Heart right ventricle (tissue), 16 donors: ENCODE results near the gene BET1L. TPM values are rescaled to one million over a fixed set of nuclear protein-coding genes. Genes with fewer than 3 reads are reported as not detected.

ENCODE experiments used
- ATAC-seq, 8 donors: fragments of 200-7000 bp; cut with Tn5 transposase; one replicate each; pipeline ENCODE4 v1.9.1; 2020; ENCODE audit warnings: mild to moderate bottlenecking in 8 of 8, moderate library complexity in 8 of 8, moderate number of reproducible peaks in 1 of 8
- DNase-seq, 2 donors: peaks; one replicate each; pipeline ENCODE4 v3.0.0-alpha.2; 2020
- H3K27ac ChIP-seq, 10 donors: fragments of 200-600 bp; sonication (generic) in 2 of 10; one replicate each; pipeline versions ENCODE4 v1.5.0 to v1.8.0; 2020 to 2022; ENCODE audit warnings: mild to moderate bottlenecking in 3 of 10
- H3K27me3 ChIP-seq, 7 donors: fragments of 200-600 bp; one replicate each; pipeline ENCODE4 v1.8.0; 2021 to 2022; ENCODE audit warnings: mild to moderate bottlenecking in 2 of 7
- H3K36me3 ChIP-seq, 9 donors: fragments of 200-600 bp; sonication (generic) in 1 of 9; one replicate each; pipeline versions ENCODE4 v1.5.0 to v1.8.0; 2020 to 2022; ENCODE audit warnings: mild to moderate bottlenecking in 2 of 9
- H3K4me1 ChIP-seq, 9 donors: fragments of 200-600 bp; sonication (generic) in 1 of 9; one replicate each; pipeline versions ENCODE4 v1.5.0 to v1.8.0; 2020 to 2022; ENCODE audit warnings: mild to moderate bottlenecking in 4 of 9
- H3K4me3 ChIP-seq, 10 donors: fragments of 200-600 bp; sonication (generic) in 2 of 10; one replicate each; pipeline versions ENCODE4 v1.5.0 to v1.8.0; 2020 to 2022; ENCODE audit warnings: mild to moderate bottlenecking in 7 of 10, moderate library complexity in 2 of 10
- H3K9me3 ChIP-seq, 11 donors: fragments of 200-600 bp in 10 of 11; sonication (generic) in 2 of 11; one replicate each; pipeline versions ENCODE4 v1.5.0 to v1.8.0; 2013 to 2022; ENCODE audit warnings: mild to moderate bottlenecking in 2 of 11, control low read depth in 1 of 11, moderate library complexity in 1 of 11
- WGBS, 2 donors: extraction: QIAGEN DNeasy Blood & Tissue Kit; methylation state at CpG; one replicate each; pipeline ENCODE4 v1.1.7; 2013; ENCODE audit warnings: inconsistent platforms in 1 of 2; 5-methylcytosine and 5-hydroxymethylcytosine counted together
- intact Hi-C, 10 donors: fragments of 100-400 bp; cut with DNase I; formaldehyde crosslinking; loops; one replicate each; pipeline versions ENCODE4 v1.11.1 to v1.14.2; 2022
- polyA plus RNA-seq, 2 donors: library from polyadenylated mRNA; stranded (reverse); fragments of 200-250 nt; gene quantifications; one replicate each; pipeline ENCODE4 v1.2.3, GENCODE V29; 2013
- total RNA-seq, 10 donors: library from RNA; stranded (reverse); fragmentation: NEBNext Ultra II Directional in 3 of 10; extraction: Animal tissue kit (Norgen Biotek cat#: 25700) in 3 of 10; gene quantifications; one replicate each; pipeline versions ENCODE4 v1.2.1 to v1.2.4, GENCODE V29; 2021 to 2023
- TF ChIP-seq, protein P1 (sequence below), 9 donors: fragments of 200-600 bp; sonication (generic) in 2 of 9; IDR thresholded peaks; one replicate each; pipeline versions ENCODE4 v1.5.0 to v1.8.0; 2021 to 2022; ENCODE audit warnings: antibody characterized with exemption in 9 of 9, mild to moderate bottlenecking in 5 of 9, moderate library complexity in 1 of 9
- donor health status: Arrhythmogenic right ventricular cardiomyopathy.
- donor health status: ischemic (EF 13 %, LVEDD 7.1; RV severe dilation, severe dysfunction).
- donor health status: healthy with polysubstance abuse.
- donor health status: DM: no; HTN: yes; CAD: no.
- donor health status: DM: no; HTN: no; CAD: no.
- donor health status: ischemic (EF 25% LVEDD 6.9; RV normal size, moderate dysfunction).
- donor health status: ischemic (EF 25% LVEDD 5.7; RV mildly dilated, moderate dysfunction).
- donor health status: healthy.
- donor health status: DM: yes; HTN: yes; CAD: no.
- donor health status: Ischemic cardiomyopathy.
- donor health status: ischemic (EF 35%, LVEDD 5.7; RV mildly dilated, moderate dysfunction).
- donor health status: nonischemic (EF 11% LVEDD 7.7; RV severe dilation, severe dysfunction).
- donor health status: DM: yes; HTN: yes; CAD: no.
- donor health status: PGD.
- donor health status: ischemic (EF 29% LVEDD 5.4; RV normal size, mild dysfunction).
- donor health status: nonischemic (EF 23%, LVEDD 6.1; RV moderate dilation, normal function).

BET1L gene
- total and polyA plus RNA-seq, 12 donors = 12.4 to 32.0 (median 20.7) TPM

DNA sequence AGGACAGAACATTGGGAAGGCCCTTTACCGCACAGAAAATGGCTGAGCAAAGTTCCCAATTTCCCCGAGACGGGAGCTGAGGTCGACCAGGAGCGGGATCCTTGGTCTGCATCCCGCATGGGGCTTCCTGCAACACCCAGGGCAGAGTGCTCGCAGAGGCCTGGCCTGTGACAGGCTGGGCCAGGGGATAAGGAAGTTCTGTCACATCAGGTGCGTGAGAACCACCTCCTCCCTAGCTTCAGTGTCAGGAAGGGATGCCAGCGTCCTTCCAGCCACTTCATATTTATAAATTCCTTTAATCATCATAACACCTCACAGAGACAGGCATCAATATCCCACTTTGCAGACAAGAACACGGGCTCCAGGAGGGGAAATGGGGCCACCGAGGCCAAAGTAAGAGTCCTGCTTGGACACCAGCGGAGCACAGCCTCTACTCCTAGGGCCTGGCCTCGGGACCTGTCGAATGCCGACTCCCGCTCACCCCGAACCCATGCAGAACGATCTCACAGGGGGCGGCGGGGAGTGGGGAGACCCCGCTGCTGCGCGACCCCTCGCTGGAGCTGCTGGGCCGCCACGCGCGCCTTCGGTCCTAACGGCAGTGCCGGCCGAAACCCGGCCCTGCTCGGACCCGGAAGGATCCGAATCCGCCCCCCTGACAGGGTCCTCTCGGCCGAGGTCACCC, 532 bp downstream of the BET1L start:
- WGBS, 2 donors = 2 to 3% methylated on average over 39 of the region's 39 CpGs
- Histone ChIP-seq H3K27me3 (no peaks in the 10 kb centered on the region), H3K27ac (peak overlapping the region; percentile 96 to 100 (median 98)), H3K36me3 (peaks cover 0 to 65% (median 14%) of the 10 kb centered on the region in 9 donors), H3K4me1 (peaks cover 20 to 69% (median 39%) of the 10 kb centered on the region in 9 donors), H3K9me3 (no peaks in the 10 kb centered on the region), H3K4me3 (peak overlapping the region; percentile 79 to 96 (median 90))
- ATAC-seq (peak in 5 of 8 donors; percentile 0 to 4 (median 1)), DNase-seq (no peak)
- TF ChIP-seq, protein P1, sequence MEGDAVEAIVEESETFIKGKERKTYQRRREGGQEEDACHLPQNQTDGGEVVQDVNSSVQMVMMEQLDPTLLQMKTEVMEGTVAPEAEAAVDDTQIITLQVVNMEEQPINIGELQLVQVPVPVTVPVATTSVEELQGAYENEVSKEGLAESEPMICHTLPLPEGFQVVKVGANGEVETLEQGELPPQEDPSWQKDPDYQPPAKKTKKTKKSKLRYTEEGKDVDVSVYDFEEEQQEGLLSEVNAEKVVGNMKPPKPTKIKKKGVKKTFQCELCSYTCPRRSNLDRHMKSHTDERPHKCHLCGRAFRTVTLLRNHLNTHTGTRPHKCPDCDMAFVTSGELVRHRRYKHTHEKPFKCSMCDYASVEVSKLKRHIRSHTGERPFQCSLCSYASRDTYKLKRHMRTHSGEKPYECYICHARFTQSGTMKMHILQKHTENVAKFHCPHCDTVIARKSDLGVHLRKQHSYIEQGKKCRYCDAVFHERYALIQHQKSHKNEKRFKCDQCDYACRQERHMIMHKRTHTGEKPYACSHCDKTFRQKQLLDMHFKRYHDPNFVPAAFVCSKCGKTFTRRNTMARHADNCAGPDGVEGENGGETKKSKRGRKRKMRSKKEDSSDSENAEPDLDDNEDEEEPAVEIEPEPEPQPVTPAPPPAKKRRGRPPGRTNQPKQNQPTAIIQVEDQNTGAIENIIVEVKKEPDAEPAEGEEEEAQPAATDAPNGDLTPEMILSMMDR (IDR thresholded peaks at IDR 0.05) = no peak
- intact Hi-C loops = loop anchor here in 5 of 10 donors (5.0 to 10.0 kb wide), 4 partner anchors 148 to 298 kb away; partner anchors contain the start of gene RNH1 (in 1 of the 5)

DNA sequence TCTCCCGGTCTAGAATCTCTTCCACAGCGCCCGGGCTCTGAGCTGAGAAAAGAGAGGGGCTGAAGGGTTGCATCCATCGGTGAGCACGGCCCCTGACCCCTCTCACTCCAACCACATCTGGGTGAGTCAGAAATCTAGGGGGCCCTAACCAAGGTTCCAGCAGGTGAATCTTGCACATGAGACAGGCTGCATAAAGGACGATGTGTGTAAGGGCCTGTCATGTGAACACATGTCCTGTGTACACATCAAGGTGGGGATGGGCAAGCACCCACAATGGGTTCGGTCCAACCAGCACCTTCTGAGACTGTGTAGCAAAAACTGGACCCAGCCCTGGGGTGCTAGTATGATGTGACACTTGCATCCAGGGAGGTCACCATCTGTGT, 1.2 kb downstream of the BET1L start:
- peak overlapping the region in 6 of 10 donors; percentile 98 to 100 (median 98) for H3K27ac ChIP-seq
- H3K4me3 ChIP-seq = peak overlapping the region; percentile 79 to 96 (median 90)
- peaks cover 0 to 65% (median 7%) of the 10 kb centered on the region in 9 donors for H3K36me3 ChIP-seq
- no peaks in the 10 kb centered on the region for H3K27me3 ChIP-seq
- DNase-seq = no peak
- TF ChIP-seq, protein P1 (IDR thresholded peaks at IDR 0.05) = no peak
- intact Hi-C loops = loop anchor here in 5 of 10 donors (5.0 to 10.0 kb wide), 4 partner anchors 149 to 299 kb away; partner anchors contain the start of gene RNH1 (in 1 of the 5)
- H3K9me3 ChIP-seq = no peaks in the 10 kb centered on the region
- ATAC-seq = no peak
- WGBS, 2 donors = 78 to 92% methylated on average over 7 of the region's 7 CpGs
- H3K4me1 ChIP-seq = peaks cover 20 to 70% (median 37%) of the 10 kb centered on the region in 9 donors

DNA sequence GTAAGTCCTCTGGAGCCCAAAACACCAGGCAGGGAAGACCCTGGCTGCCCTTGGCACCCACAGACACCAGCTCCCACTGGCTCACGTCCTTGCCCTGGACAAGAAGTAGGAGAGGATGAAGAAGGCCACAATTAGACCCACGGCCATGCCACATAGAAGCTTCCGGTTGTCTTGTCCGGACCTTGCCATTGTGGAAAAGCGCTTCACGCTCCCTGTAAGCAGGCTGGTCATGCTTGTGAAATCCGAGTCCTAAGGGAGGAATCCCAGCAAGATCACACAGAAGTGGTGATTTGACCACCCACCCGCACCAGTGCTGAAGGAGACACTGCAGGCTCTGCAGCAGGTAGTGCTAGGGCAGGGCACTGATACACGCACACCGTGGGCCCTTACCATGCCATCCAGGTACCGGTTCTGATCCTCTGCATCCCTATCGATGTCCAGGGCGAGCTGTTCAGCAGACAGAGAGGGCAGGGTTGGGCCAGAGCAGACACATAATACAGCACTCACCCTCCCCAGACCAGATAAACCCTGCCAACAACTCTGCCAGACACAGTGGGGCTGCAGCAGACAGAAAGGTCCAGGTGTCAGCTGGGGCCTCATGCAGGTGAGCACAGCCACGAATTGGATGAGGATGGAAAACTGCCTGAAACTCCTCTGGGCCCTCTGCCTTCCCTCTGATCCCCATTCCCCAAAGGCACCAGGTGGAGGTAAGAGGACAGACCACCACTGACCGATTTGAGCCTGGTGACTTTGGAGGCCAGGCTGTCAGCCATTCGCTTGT, 1.8 kb downstream of the BET1L start:
- H3K36me3 ChIP-seq = peaks cover 0 to 65% (median 6%) of the 10 kb centered on the region in 9 donors
- peaks cover 20 to 64% (median 34%) of the 10 kb centered on the region in 9 donors for H3K4me1 ChIP-seq
- H3K27ac ChIP-seq = no peak overlapping the region
- peak overlapping the region in 6 of 10 donors; percentile 79 to 96 (median 90) for H3K4me3 ChIP-seq
- WGBS, 2 donors = 90 to 93% methylated on average over 16 of the region's 16 CpGs
- H3K27me3 ChIP-seq = no peaks in the 10 kb centered on the region
- intact Hi-C loops = loop anchor here in 5 of 10 donors (5.0 to 10.0 kb wide), 4 partner anchors 149 to 299 kb away; partner anchors contain the start of gene RNH1 (in 1 of the 5)
- no peak for DNase-seq
- TF ChIP-seq, protein P1 (IDR thresholded peaks at IDR 0.05) = no peak
- no peak for ATAC-seq
- no peaks in the 10 kb centered on the region for H3K9me3 ChIP-seq

DNA sequence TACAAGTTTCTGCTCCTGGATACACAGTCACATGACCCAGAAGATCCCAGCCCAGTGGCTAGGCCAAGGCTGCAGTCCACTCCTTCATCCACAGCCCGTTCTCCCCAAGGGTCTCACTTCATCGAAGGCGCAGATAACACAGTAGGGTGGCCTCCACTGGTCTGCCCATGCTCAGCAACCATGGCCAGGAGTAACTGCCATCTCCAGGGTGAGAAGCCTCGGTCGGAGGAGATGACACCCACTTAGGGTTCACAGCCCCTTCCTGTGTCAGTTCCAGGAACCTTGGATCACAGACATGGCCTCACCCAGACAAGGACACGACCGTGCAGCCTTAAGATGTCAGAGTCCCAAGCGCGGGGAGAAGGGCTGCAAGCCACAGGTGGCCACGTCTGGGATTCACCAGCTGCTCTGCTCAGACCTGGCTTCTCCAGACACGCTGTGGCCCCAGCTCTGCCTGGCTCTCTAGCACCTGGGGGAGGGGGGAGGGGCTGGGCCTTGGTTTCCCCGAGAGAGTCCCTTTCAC, 2.6 kb downstream of the BET1L start:
- WGBS, 2 donors = 86 to 89% methylated on average over 12 of the region's 12 CpGs
- no peak for ATAC-seq
- no peaks in the 10 kb centered on the region for H3K9me3 ChIP-seq
- H3K4me3 ChIP-seq = no peak overlapping the region
- TF ChIP-seq, protein P1 (IDR thresholded peaks at IDR 0.05) = no peak
- H3K27ac ChIP-seq = no peak overlapping the region
- peaks cover 16 to 57% (median 27%) of the 10 kb centered on the region in 9 donors for H3K4me1 ChIP-seq
- H3K27me3 ChIP-seq = no peaks in the 10 kb centered on the region
- intact Hi-C loops = loop anchor here in 6 of 10 donors (5.0 to 10.0 kb wide), 4 partner anchors 150 to 300 kb away; partner anchors contain the start of gene RNH1 (in 1 of the 6)
- peaks cover 0 to 65% (median 8%) of the 10 kb centered on the region in 9 donors for H3K36me3 ChIP-seq
- DNase-seq = no peak
